Suprapubic skin (tissue), 4 donors: ENCODE measurements around the gene SGTA. TPM values are rescaled to one million over a fixed set of nuclear protein-coding genes. Genes with fewer than 3 reads are reported as not detected.
"Not testable (repeated sequence)": the region's sequence is repeated elsewhere in the genome, so short reads cannot be mapped to it uniquely, and the experiment has no call there.

ENCODE experiments used
- DNase-seq, 2 donors: peaks; one replicate each; pipeline ENCODE4 v3.0.0-alpha.2; 2019; ENCODE audit warnings: low spot score in 2 of 2
- H3K27ac ChIP-seq: fragments of 200-600 bp; sonication (generic); one replicate; pipeline ENCODE4 v1.5.1; 2019
- H3K27me3 ChIP-seq: fragments of 200-600 bp; sonication (generic); one replicate; pipeline ENCODE4 v1.5.1; 2019
- H3K36me3 ChIP-seq: fragments of 200-600 bp; sonication (generic); one replicate; pipeline ENCODE4 v1.5.1; 2019
- H3K4me1 ChIP-seq: fragments of 200-600 bp; sonication (generic); one replicate; pipeline ENCODE4 v1.5.1; 2019
- H3K4me3 ChIP-seq: fragments of 200-600 bp; sonication (generic); one replicate; pipeline ENCODE4 v1.5.1; 2019; ENCODE audit warnings: mild to moderate bottlenecking
- H3K9me3 ChIP-seq: fragments of 200-600 bp; sonication (generic); one replicate; pipeline ENCODE4 v1.5.1; 2019
- CTCF ChIP-seq, 2 donors: fragments of 200-600 bp in 1 of 2; fragments of 450-650 bp in 1 of 2; sonication (generic) in 1 of 2; IDR thresholded peaks; one replicate each; pipeline ENCODE4 v1.5.1; 2016 to 2019; ENCODE audit warnings: antibody characterized with exemption in 2 of 2, mild to moderate bottlenecking in 1 of 2, moderate library complexity in 1 of 2
- EP300 ChIP-seq: sonication (generic); formaldehyde crosslinking; IDR thresholded peaks from one replicate; pipeline ENCODE4 v1.6.1; 2017; ENCODE audit warnings: antibody characterized with exemption
- POLR2A ChIP-seq, 2 donors: fragments of 450-650 bp; IDR thresholded peaks; one replicate each; pipeline ENCODE4 v1.6.1; 2017; ENCODE audit warnings: antibody characterized with exemption in 2 of 2, mild to moderate bottlenecking in 2 of 2, moderate library complexity in 2 of 2
- POLR2AphosphoS5 ChIP-seq, 3 donors: sonication (generic); formaldehyde crosslinking; IDR thresholded peaks; one replicate each; pipeline ENCODE4 v1.6.1; 2017; ENCODE audit warnings: antibody characterized with exemption in 3 of 3
- WGBS: methylation state at CpG from one replicate; pipeline ENCODE4 v1.1.5; 2018; 5-methylcytosine and 5-hydroxymethylcytosine counted together
- total RNA-seq, 4 donors: library from RNA; depleted of rRNA; stranded (reverse); fragments of >200 nt; gene quantifications; one replicate each; pipeline ENCODE4 v1.1.0, GENCODE V29; 2016

The SGTA gene
- total RNA-seq, 4 donors from 2014 or later, result 29.1 to 48.9 (median 40.6) TPM

GRCh38 chr19:2822846-2823245, 39.8 kb upstream of the SGTA start:
- Histone ChIP-seq H3K27ac (no peak overlapping the region), H3K4me1 (peaks cover 18% of the 10 kb centered on the region), H3K27me3 (no peaks in the 10 kb centered on the region), H3K36me3 (peaks cover 13% of the 10 kb centered on the region), H3K4me3 (no peak overlapping the region), H3K9me3 (no peaks in the 10 kb centered on the region)
- WGBS, result 83% methylated on average over 3 of the region's 5 CpGs
- no peak for TF ChIP-seq POLR2A (IDR thresholded peaks at IDR 0.05)
- TF ChIP-seq POLR2AphosphoS5 (IDR thresholded peaks at IDR 0.05), result no peak
- no peak for TF ChIP-seq CTCF (IDR thresholded peaks at IDR 0.05)
- TF ChIP-seq EP300, result no peak
- DNase-seq, result no peak

GRCh38 chr19:2820112-2820702, 37.1 kb upstream of the SGTA start:
- 10% methylated on average over 11 of the region's 36 CpGs for whole genome bisulfite sequencing
- Histone ChIP-seq H3K9me3 (no peaks in the 10 kb centered on the region), H3K36me3 (peaks cover 7% of the 10 kb centered on the region), H3K27ac (peak overlapping the region; percentile 59), H3K4me1 (peaks cover 18% of the 10 kb centered on the region), H3K4me3 (peak overlapping the region; percentile 100), H3K27me3 (no peaks in the 10 kb centered on the region)
- no peak for DNase-seq
- no peak for TF ChIP-seq POLR2A (IDR thresholded peaks at IDR 0.05)
- TF ChIP-seq EP300, result no peak
- TF ChIP-seq CTCF (IDR thresholded peaks at IDR 0.05), result no peak
- TF ChIP-seq POLR2AphosphoS5 (IDR thresholded peaks at IDR 0.05), result no peak

GRCh38 chr19:2819540-2820111, 36.6 kb upstream of the SGTA start, which contains the start of gene ZNF554:
TSS of gene ZNF554 (plus strand) at chr19:2819868. CDS start at chr19:2820072, 204 bp downstream.
- H3K9me3 ChIP-seq, result no peaks in the 10 kb centered on the region
- H3K27ac ChIP-seq, result peak within 1 kb of the TSS; percentile 59
- H3K27me3 ChIP-seq, result no peaks in the 10 kb centered on the region
- peak; percentile 97 to 98 for DNase-seq
- peaks cover 18% of the 10 kb centered on the region for H3K4me1 ChIP-seq
- H3K36me3 ChIP-seq, result peaks cover 7% of the 10 kb centered on the region
- 1% methylated on average over 16 of the region's 64 CpGs for WGBS
- H3K4me3 ChIP-seq, result peak within 1 kb of the TSS; percentile 100
- TF ChIP-seq EP300 (no peak), CTCF (IDR thresholded peaks at IDR 0.05) (peak; percentile 91 to 97)

- not testable (repeated sequence) for H3K4me3 ChIP-seq, DNase-seq, H3K36me3 ChIP-seq, H3K27me3 ChIP-seq, H3K9me3 ChIP-seq, H3K27ac ChIP-seq
- WGBS, result 77% methylated on average over 22 of the region's 22 CpGs
- peaks cover 18% of the 10 kb centered on the region for H3K4me1 ChIP-seq
Observed at GRCh38 chr19:2817237-2817829, 34.3 kb upstream of the SGTA start.

GRCh38 chr19:2816641-2817040, 33.6 kb upstream of the SGTA start:
- no peaks in the 10 kb centered on the region for H3K27me3 ChIP-seq
- H3K36me3 ChIP-seq, result peaks cover 6% of the 10 kb centered on the region
- no peak for DNase-seq
- no peak overlapping the region for H3K4me3 ChIP-seq
- TF ChIP-seq EP300 (no peak), POLR2AphosphoS5 (IDR thresholded peaks at IDR 0.05) (no peak), CTCF (IDR thresholded peaks at IDR 0.05) (no peak), POLR2A (IDR thresholded peaks at IDR 0.05) (no peak)
- no peak overlapping the region for H3K27ac ChIP-seq
- peaks cover 18% of the 10 kb centered on the region for H3K4me1 ChIP-seq
- 93% methylated on average over 16 of the region's 16 CpGs for WGBS
- H3K9me3 ChIP-seq, result no peaks in the 10 kb centered on the region
